ENCODE results near the gene ABHD17A. TPM values are rescaled to one million over a fixed set of nuclear protein-coding genes. Genes with fewer than 3 reads are reported as not detected.

Gene ABHD17A
- total RNA-seq, 4 donors from 2014 or later, result 86.8 to 134 (median 91.4) TPM

GRCh38 chr19:1929021-1929742 is 43.9 kb upstream of the ABHD17A start:
- Histone ChIP-seq H3K9me3 (no peaks in the 10 kb centered on the region), H3K4me1 (peaks cover 5 to 10% of the 10 kb centered on the region in 2 donors), H3K4me3 (replicated peaks in 1 of 3) (no peak overlapping the region), H3K27me3 (no peaks in the 10 kb centered on the region), H3K27ac (no peak overlapping the region), H3K36me3 (peaks cover 4 to 6% of the 10 kb centered on the region in 2 donors)
- 24 to 25% methylated on average over 11 to 18 of the region's 42 CpGs for WGBS, 2 donors
- intact Hi-C loops (cut with DNase I), result loop anchor here (5.0 kb wide), 1 partner anchor 138 kb away; no protein-coding TSS in a partner anchor
- no peak for TF ChIP-seq POLR2A (IDR thresholded peaks at IDR 0.05)
- TF ChIP-seq, protein P1, sequence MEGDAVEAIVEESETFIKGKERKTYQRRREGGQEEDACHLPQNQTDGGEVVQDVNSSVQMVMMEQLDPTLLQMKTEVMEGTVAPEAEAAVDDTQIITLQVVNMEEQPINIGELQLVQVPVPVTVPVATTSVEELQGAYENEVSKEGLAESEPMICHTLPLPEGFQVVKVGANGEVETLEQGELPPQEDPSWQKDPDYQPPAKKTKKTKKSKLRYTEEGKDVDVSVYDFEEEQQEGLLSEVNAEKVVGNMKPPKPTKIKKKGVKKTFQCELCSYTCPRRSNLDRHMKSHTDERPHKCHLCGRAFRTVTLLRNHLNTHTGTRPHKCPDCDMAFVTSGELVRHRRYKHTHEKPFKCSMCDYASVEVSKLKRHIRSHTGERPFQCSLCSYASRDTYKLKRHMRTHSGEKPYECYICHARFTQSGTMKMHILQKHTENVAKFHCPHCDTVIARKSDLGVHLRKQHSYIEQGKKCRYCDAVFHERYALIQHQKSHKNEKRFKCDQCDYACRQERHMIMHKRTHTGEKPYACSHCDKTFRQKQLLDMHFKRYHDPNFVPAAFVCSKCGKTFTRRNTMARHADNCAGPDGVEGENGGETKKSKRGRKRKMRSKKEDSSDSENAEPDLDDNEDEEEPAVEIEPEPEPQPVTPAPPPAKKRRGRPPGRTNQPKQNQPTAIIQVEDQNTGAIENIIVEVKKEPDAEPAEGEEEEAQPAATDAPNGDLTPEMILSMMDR (IDR thresholded peaks at IDR 0.05), result peak; percentile 69 to 94 (median 80)
- DNase-seq, result peak; percentile 79 to 80

DNA sequence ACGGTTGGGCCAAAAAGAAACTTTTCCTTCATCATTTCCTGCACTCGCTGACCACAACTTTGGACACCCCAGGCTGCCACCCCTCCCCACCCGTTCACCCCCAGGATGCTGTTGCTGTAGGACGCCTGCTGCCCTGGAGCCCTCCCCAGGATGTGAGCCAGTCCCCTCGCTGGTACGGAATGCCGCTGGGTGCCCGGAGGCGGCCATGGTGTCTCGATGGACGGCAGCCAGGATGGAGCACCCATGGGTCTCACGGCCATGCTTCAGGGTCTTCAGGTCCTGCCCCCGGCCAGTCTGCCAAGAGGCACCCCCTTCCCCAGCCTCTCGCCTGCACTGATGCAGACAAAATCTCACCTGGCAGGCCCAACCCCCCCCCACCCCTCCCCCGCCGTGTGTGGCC is 40.2 kb upstream of the ABHD17A start:
- no peak overlapping the region for H3K27ac ChIP-seq
- H3K9me3 ChIP-seq, result no peaks in the 10 kb centered on the region
- 92 to 93% methylated on average over 15 to 16 of the region's 16 CpGs for WGBS, 2 donors
- peaks cover 5 to 10% of the 10 kb centered on the region in 2 donors for H3K4me1 ChIP-seq
- peaks cover 25 to 28% of the 10 kb centered on the region in 2 donors for H3K36me3 ChIP-seq
- no peak for DNase-seq
- intact Hi-C loops (cut with DNase I), result loop anchor here (5.0 kb wide), 1 partner anchor 142 kb away; no protein-coding TSS in a partner anchor
- no peaks in the 10 kb centered on the region for H3K27me3 ChIP-seq
- no peak for TF ChIP-seq POLR2A (IDR thresholded peaks at IDR 0.05)
- TF ChIP-seq, protein P1 (IDR thresholded peaks at IDR 0.05), result no peak
- no peak overlapping the region for H3K4me3 ChIP-seq (replicated peaks in 1 of 3)

DNA sequence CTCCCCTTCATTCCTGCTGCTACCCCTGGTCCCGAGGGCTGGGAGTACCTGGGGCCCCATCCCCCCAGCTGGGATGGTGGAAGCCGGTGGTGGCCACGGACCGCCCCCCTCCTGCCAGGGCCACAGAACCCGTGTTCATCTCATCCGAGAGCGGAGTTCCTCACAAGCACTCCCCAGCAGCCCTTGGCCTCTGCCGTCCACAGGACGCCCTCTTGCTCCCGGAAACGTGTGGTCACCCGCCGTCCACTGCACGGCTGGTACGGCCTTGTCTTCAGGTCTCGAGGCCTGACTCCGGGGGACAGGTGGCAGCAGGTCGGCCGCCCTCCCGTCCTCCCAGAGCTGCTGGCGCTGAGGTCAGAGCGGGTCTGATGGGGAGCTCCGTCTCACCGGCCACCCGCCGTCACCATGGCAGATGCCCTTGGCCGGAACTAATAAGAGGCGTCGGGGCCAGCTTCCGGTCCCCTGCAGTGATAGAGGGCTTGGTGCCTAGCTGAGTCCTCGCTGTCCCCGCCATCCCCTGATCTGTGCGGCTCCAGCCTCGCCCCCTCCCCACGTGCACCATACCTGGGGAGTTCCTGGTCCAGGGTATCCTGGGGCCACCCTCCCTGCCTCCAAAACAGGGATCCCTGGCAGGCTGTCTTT is 39.1 kb upstream of the ABHD17A start:
- TF ChIP-seq, protein P1 (IDR thresholded peaks at IDR 0.05), result no peak
- TF ChIP-seq POLR2A (IDR thresholded peaks at IDR 0.05), result no peak
- intact Hi-C loops (cut with DNase I), result no loop called here
- no peak for DNase-seq
- Histone ChIP-seq H3K4me1 (peaks cover 0 to 4% of the 10 kb centered on the region in 2 donors), H3K9me3 (no peaks in the 10 kb centered on the region), H3K4me3 (replicated peaks in 1 of 3) (no peak overlapping the region), H3K27ac (no peak overlapping the region), H3K36me3 (peaks cover 31 to 38% of the 10 kb centered on the region in 2 donors), H3K27me3 (no peaks in the 10 kb centered on the region)
- 94 to 95% methylated on average over 22 to 27 of the region's 35 CpGs for WGBS, 2 donors

GRCh38 chr19:1923319-1923718 is 38.0 kb upstream of the ABHD17A start:
- 84 to 96% methylated on average over 6 of the region's 8 CpGs for WGBS, 2 donors
- DNase-seq, result no peak
- no peaks in the 10 kb centered on the region for H3K4me1 ChIP-seq
- no peak overlapping the region for H3K4me3 ChIP-seq (replicated peaks in 1 of 3)
- H3K27ac ChIP-seq, result no peak overlapping the region
- no peaks in the 10 kb centered on the region for H3K9me3 ChIP-seq
- H3K36me3 ChIP-seq, result peaks cover 40 to 48% of the 10 kb centered on the region in 2 donors
- no peak for TF ChIP-seq POLR2A (IDR thresholded peaks at IDR 0.05)
- TF ChIP-seq, protein P1 (IDR thresholded peaks at IDR 0.05), result no peak
- intact Hi-C loops (cut with DNase I), result no loop called here
- H3K27me3 ChIP-seq, result no peaks in the 10 kb centered on the region

DNA sequence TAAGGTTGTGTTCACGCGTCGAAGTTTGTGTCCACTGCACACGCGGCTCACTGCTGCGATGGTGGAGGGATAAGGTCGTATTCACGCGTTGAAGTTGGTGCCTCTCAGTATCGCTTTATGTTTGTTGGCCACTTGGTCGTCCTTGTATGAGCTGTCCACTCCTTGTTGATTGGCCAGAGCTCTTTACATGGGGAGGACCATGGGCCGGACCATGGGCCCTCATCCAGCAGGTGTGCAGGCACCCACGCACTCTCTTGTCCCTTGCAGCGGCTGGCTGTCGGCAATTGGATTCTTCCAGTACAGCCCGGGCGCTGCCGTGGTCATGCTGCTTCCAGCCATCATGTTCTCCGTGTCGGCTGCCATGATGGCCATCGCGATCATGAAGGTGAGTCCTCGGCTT is 37.5 kb upstream of the ABHD17A start:
- DNase-seq, result no peak
- no peak overlapping the region for H3K27ac ChIP-seq
- no peak overlapping the region for H3K4me3 ChIP-seq (replicated peaks in 1 of 3)
- H3K4me1 ChIP-seq, result no peaks in the 10 kb centered on the region
- no peaks in the 10 kb centered on the region for H3K9me3 ChIP-seq
- intact Hi-C loops (cut with DNase I), result no loop called here
- no peaks in the 10 kb centered on the region for H3K27me3 ChIP-seq
- WGBS, 2 donors, result 96 to 98% methylated on average over 13 to 22 of the region's 23 CpGs
- peaks cover 45 to 53% of the 10 kb centered on the region in 2 donors for H3K36me3 ChIP-seq
- TF ChIP-seq, protein P1 (IDR thresholded peaks at IDR 0.05), result no peak
- TF ChIP-seq POLR2A (IDR thresholded peaks at IDR 0.05), result no peak
